Measurements from ENCODE around the gene AKR1B15.

DNA sequence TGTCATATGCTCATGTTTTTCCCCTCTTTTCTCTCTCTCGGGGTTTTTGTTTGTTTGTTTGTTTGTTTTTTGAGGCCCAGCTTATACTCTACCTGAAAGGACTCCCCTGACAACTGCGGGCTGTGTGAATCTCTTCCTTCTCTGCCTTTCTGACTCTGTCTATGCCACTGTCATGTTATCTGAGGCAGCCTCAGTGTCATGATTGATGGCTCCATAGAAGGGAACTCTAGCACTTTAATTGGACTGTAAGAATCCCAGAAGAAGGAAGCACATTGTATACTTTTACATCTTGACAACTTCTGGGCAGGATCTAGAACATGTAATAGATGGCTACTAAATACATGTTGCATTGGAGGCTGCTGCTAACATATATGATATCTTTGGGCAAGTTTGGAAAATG lies 25.4 kb downstream of the AKR1B15 start:
- TF ChIP-seq, protein P1, sequence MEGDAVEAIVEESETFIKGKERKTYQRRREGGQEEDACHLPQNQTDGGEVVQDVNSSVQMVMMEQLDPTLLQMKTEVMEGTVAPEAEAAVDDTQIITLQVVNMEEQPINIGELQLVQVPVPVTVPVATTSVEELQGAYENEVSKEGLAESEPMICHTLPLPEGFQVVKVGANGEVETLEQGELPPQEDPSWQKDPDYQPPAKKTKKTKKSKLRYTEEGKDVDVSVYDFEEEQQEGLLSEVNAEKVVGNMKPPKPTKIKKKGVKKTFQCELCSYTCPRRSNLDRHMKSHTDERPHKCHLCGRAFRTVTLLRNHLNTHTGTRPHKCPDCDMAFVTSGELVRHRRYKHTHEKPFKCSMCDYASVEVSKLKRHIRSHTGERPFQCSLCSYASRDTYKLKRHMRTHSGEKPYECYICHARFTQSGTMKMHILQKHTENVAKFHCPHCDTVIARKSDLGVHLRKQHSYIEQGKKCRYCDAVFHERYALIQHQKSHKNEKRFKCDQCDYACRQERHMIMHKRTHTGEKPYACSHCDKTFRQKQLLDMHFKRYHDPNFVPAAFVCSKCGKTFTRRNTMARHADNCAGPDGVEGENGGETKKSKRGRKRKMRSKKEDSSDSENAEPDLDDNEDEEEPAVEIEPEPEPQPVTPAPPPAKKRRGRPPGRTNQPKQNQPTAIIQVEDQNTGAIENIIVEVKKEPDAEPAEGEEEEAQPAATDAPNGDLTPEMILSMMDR (conservative IDR thresholded peaks at IDR 0.05): no peak
- no peak for TF ChIP-seq ZFX (IDR thresholded peaks at IDR 0.05)

Data from C4-2B (cell line).